Measurements from ENCODE around the gene C3orf80.
"Not testable (repeated sequence)": the region's sequence is repeated elsewhere in the genome, so short reads cannot be mapped to it uniquely, and the experiment has no call there.

The C3orf80 gene

DNA sequence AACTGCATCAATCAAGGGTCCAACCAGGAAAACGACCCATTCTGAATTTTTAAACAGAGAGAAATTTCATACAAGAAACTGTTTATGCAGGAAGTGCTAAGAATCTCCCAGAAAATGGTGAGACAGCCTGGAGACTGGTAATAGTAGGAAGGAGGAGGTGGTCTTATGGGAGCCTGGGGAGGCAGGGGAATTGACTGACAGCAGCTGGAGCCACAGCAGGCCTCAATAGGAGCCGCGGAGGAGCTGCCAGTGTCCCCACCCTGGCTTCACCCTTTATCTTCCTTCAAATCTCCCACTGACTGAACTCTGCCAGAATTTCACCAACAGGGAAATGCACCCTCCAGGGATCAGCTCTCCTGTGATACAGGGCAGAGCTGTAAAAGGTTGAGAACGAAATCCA lies 7.5 kb upstream of the C3orf80 start:
- DNase-seq: no peak

DNA sequence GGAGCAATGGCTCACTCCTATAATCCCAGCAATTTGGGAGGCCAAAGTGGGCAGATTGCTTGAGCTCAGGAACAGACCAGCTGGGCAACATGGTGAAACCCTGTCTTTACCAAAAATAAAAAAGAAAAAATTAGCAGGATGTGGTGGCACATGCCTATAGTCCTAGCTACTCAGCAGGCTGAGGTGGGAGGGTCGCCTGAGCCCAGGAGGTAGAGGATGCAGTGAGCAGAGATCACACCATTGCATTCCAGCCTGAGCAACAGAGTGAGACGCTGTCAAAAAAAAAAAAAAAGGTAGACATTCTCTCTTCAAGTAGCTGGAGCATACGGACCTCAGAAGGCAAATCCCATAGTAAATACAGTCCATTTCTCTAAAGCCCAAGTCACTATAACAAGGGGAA lies 7.1 kb upstream of the C3orf80 start:
- no peak for DNase-seq

DNA sequence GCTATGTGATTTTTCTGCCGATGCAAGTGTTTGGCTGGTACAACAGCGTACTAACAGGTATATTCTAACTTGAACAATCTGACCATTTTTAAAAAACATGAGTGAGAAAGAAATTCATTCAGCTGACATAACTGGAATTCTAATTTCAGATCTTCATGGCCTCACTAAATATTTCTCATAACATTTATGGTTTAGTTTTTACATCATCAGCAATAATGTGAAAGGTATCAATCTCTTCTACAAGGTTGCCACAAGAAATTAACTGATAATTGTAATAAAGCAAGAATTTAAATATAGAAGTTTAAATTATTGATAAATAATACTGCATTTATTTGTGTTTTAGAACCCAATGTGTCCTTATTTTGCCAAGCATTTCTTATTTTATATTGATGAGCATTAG lies 5.2 kb upstream of the C3orf80 start:
- no peak for DNase-seq

DNA sequence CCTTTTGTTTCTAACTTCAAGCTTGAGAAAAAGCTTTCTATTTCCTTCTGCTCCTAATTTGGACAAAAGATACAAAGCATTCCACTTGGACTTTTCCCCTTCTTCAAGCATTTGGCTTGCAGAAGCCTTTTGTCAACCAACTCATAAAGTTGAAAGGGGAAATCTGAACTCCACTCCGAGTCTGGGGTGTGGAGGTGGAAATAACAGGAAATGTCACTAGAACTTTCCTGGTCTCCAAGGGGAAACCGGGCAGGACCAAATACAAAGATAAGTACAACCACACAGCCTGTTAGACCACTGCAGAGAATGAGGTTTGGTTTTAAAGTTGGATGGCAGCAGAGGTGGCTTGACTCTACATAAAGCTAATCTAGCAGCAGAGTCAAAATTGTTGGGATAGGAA lies 4.2 kb upstream of the C3orf80 start:
- DNase-seq: no peak

DNA sequence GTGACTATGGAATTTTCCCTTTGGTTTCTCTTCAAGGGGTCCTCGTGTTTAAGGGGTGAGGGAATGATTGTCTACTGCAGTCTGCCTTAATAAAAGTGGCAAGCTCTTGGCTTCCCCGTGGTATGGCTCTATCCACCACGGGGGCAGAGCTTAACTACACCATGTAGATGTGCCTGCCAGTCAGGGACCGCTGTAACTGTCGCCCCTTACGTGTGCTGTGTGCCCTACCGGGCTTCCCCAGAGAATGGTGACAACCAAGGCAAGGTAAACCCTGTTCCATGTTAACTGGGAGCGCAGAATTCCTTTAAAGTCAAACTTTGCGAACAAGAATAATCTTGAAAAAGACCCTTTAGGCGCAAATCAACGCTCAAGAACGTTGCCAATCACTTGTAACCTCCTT lies 966 bp upstream of the C3orf80 start:
- DNase-seq: no peak

DNA sequence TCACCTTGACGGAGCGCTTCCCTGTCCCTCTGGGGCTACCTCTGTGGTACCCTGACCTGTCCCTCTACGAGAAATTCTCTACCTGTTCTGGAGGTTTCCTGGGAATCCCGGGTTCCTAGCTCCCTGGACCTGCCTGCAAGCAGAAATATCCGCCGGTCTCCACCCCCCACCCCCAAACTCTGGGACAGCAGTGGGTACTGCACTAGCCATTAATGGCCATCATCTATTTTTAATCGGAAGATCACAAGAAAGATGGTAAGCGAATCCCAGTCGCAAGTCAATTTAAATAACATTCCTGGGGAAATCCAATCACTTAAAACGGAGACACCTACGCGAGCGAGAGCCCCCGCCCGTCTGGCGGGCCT lies 429 bp upstream of the C3orf80 start:
- DNase-seq: no peak

DNA sequence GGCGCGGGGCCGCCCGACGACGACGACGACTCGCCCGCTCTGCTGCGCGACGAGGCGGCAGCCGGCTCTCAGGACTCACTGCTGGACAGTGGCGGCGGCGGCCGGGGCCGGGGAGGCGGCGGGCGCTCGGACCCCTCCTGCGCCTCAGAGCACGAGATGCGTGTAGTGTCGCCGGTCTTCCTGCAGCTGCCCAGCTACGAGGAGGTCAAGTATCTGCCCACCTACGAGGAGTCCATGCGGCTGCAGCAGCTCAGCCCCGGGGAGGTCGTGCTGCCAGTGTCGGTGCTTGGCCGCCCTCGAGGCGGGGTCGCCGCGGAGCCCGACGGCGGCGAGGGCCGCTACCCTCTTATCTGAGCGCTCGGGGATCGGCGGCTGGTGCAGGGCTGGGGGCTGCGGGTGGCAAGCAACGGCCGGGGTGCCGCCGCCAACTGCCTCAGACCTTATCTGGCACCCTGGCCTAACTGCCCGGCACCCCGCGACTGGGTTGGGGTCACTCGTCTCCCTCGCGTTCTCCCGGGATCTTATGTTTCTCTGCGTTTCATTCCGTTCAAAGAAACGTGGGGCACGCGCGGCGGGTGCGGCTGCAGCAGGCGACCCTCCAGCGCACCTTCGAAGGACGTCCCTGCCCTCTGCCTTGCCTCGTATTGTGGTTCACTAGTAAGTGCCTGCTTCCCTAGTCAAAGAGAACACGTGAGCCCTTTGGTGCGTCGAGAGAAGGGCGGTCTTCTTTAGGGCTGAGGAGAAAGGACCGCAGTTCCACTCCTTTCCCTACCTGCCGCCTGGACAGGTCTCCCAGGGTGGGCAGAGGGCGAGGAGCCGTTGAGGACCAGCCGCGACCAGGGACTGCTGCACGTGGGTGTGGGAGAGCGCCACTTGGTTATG lies 1.0 kb downstream of the C3orf80 start:
- DNase-seq: no peak

DNA sequence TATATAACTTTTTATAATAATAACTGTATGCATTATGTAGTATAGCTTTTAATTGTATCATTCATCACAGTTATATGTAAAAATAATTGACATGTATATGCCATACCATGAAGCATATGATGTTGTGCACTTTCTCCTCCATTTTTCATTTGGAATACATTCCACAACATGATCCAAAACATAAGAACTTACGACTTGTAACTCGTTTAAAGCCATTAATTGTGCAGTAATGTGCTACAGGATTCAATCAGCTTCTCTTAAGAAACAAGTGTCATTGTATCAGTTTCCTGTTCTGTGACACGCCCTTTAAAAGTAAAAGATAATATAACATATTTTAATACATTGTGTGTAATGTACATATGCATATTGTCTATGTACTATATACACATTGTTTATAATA lies 2.2 kb downstream of the C3orf80 start:
- DNase-seq: no peak

DNA sequence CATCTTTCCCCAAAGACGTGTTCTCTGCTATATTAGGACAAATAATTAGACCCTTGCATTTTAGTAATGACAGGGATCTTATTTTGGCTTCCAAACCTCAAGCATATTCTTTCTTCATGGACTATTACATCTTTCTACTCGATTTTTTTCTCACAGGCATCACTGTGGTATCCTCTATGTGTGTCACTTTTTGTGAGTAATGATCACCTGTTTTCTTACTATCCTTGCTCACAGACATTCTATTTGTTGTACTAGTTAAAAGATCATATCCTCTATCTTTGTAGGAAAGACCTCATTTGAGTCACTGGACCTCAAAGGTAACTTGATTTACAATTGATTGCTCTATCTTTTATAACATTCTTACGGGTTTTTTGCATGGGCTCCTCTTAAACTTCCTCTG lies 6.8 kb downstream of the C3orf80 start:
- DNase-seq: no peak

DNA sequence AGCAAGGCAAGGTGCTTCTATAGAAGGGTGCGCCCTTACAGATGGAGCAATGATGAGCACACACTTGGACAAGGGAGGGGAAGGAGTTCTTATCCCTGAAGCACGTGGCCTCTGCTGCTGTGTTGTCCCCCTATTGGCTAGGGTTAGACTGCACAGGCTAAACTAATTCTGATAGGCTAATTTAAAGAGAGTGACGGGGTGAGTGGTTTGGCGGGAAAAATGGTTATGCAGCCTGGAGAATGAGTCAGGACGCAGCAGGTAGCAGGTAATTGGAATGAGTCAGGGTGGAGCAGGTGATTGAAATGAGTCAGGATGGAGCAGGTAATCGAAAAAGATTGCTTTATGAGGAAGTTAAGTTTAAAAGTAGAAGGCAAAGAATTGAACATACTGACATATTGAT lies 15.5 kb downstream of the C3orf80 start:
- DNase-seq: not testable (repeated sequence)

DNA sequence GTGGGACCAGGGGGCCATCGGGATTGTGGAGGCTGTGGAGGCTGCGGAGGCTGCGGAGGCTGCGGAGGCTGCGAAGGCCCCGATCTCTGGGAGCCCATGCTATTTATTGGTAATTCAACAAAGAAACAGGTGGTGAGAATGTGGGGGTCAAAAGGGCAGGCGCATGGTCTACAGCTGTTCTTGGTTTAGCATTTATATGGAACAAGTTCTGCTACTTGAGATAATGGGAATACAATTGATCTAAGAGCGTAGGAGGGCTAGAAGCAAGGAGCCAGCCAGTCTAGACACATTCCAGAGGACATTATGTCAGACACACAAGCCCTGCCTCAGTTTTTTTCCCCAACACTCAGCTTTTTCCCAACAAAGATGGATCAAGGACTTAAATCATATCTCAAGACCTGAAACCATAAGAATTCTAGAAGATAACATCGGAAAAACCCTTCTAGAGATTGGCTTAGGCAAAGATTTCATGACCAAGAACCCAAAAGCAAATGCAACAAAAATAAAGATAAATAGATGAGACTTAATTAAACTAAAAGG lies 20.1 kb downstream of the C3orf80 start:
- DNase-seq: no peak

DNA sequence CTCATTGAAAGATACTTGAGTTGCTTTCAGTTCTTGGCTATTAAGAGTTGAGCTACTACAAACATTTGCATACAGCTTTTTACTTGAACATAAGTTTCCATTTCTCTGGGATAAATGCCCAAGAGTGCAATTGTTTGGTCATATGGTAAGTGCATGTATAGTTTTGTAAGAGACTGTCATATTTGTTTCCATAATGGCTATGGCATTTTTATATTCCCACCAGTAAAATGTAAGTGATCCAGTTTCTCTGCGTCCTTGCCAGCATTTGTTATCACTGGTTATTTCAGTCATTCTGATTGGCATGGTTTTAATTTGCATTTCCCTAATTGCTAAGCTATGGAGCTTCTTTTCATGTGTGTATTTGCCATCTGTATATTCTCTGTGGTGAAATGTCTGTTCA lies 22.5 kb downstream of the C3orf80 start:
- no peak for DNase-seq

DNA sequence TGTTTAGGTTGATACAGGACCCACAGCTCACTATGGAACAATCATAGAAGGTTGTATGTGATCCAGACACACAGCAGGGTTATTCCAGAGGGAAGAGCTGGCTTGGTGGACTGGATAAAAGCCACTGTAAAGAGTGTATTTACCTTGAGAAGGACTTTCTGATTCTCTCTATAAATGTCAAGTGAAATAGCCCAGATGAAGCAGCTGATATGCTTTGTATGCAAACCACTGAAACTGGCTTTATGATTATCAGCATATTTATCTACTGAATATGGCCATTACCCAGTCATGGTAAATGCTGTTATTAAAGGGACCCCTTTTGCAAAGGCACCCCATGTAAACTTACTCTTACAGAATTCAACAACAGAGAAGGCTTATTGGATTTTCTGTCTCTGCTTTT lies 28.1 kb downstream of the C3orf80 start:
- no peak for DNase-seq

DNA sequence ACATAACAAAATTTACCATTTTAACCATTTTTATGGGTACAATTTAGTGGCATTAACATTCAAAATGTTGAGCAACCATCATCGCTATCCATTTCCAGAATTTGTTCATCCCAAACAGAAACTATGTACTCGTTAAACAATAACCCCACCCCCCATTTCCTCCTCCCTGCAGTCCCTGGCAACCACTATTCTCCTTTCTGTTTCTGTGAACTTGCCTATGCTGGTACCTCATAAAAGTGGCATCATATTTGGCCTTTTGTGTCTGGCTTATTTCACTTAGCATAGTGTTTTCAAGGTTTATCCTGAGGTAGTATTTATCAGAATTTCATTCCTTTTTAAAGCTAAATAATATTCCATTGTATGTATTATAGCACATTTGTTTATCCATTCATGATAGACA lies 32.4 kb downstream of the C3orf80 start:
- no peak for DNase-seq

DNA sequence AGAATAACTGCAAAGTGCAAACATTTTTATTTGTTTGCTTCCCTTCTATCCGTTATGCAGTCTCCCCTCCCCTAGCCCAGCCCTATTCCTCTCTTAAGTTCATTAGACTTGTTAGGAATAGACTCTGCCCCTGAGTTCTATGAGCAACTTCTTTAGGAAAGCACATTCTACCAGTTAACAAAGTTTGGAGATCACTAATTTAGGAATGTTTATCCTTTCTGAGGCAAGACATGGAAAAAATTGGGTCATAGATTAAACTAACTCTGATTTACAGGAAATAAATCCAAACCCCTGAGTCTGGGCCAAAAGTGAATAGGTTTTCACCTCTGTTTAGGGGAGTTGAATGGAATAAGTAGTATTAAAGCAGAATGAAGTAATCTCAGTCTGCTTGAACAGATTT lies 34.4 kb downstream of the C3orf80 start:
- DNase-seq: no peak

DNA sequence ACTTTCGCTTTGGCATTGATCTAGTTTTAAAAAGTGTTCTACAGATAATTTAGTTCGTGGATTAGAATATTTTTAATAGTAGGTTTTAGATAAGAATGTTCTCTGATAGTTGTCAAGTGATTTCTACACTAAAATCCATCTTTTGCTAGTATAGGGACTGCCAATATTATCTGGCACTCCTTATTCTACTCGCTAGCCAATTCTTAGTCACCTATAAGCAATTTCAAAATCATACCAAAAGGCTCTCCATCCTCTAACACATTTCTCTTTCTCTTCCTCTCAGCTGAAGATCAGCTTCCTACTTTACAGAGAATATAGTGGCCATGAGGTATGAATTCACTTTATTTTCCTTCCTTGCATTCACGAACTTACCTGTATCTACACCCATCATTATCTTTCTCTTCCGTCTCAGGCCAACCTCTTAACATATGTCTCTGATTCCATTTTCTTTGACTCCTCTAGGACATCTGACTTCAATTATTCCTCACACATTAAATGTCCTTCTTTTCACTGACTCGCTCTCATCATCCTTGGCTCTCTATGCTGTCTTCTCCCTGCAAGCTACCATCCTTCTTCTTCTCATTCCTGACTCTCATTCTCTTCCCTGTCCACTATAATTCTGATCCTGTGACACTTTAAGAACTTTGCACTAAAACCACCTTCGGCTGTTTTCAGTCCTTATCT lies 35.5 kb downstream of the C3orf80 start:
- DNase-seq: no peak

DNA sequence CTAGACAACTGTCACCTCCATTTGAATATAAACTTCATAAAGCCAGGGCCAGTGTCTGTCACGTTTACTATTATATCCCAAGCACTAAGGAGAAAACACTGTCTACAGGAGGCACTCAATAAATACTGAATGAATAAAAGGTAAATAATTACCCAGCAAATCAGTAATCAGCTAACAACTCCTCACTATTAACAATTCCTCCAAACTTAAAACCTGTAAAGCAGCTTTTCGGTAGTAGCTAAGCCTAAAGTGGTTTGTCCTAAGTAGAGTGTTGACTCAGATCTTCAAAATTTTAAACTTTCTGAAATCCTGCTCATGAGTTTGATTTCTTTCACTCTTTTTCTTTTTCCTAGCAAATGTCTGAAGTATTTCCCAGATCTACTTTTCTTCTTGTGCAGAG lies 39.9 kb downstream of the C3orf80 start:
- DNase-seq: no peak

All from NCI-H187 treated with DMSO at 0.1 percent for 48 hours (cell line).